Neuronal stem cell (in vitro differentiated cells): ENCODE data around the gene CENATAC.
"Not testable (repeated sequence)": the region's sequence is repeated elsewhere in the genome, so short reads cannot be mapped to it uniquely, and the experiment has no call there.

Experiments
- DNase-seq: peaks from one replicate; pipeline ENCODE4 v3.0.0-alpha.2; 2013; ENCODE audit warnings: low spot score
- H2AFZ ChIP-seq: one replicate; pipeline ENCODE4 v1.6.1; 2013; ENCODE audit warnings: mild to moderate bottlenecking, low read length, inconsistent platforms
- H2AK5ac ChIP-seq: 2 replicates; pipeline ENCODE4 v1.6.1; 2013; ENCODE audit warnings: low read depth, mild to moderate bottlenecking, inconsistent platforms, low read length, moderate library complexity, mixed read lengths
- H2BK120ac ChIP-seq: 2 replicates; pipeline ENCODE4 v1.6.1; 2013; ENCODE audit warnings: low read depth, mild to moderate bottlenecking, inconsistent platforms, low read length, moderate library complexity, mixed read lengths
- H2BK12ac ChIP-seq: one replicate; pipeline ENCODE4 v1.6.1; 2013; ENCODE audit warnings: low read length, inconsistent platforms
- H2BK15ac ChIP-seq: 2 replicates; pipeline ENCODE4 v1.6.1; 2013; ENCODE audit warnings: mild to moderate bottlenecking, low read length, inconsistent platforms, mixed read lengths
- H2BK5ac ChIP-seq: one replicate; pipeline ENCODE4 v1.6.1; 2013; ENCODE audit warnings: inconsistent platforms, mild to moderate bottlenecking, low read length, moderate library complexity
- H3K14ac ChIP-seq: one replicate; pipeline ENCODE4 v1.6.1; 2013; ENCODE audit warnings: low read length, inconsistent platforms
- H3K18ac ChIP-seq: 2 replicates; pipeline ENCODE4 v1.6.1; 2013; ENCODE audit warnings: low read length, inconsistent platforms
- H3K23ac ChIP-seq: 2 replicates; pipeline ENCODE4 v1.6.1; 2013; ENCODE audit warnings: low read depth, mild to moderate bottlenecking, mixed read lengths, low read length, inconsistent platforms; ENCODE audit not compliant: poor library complexity
- H3K27ac ChIP-seq: replicated peaks from 3 replicates; pipeline ENCODE4 v1.5.1; 2013; ENCODE audit warnings: low read length, inconsistent platforms
- H3K27me3 ChIP-seq, 3 experiments: 2 replicates each; pipeline ENCODE4 v1.6.1; 2013; ENCODE audit warnings: low read length in 3 of 3, mild to moderate bottlenecking in 2 of 3, inconsistent platforms in 1 of 3, low read depth in 1 of 3, mixed read lengths in 1 of 3, moderate library complexity in 1 of 3; ENCODE audit not compliant: control insufficient read depth in 3 of 3, insufficient read depth in 3 of 3
- H3K36me3 ChIP-seq, 2 donors: replicated peaks in 1 of 2; 2 replicates each; pipeline ENCODE4 v1.6.1; 2013; ENCODE audit warnings: low read length in 2 of 2; ENCODE audit not compliant: control insufficient read depth in 2 of 2, insufficient read depth in 2 of 2
- H3K4ac ChIP-seq: 2 replicates; pipeline ENCODE4 v1.6.1; 2013; ENCODE audit warnings: inconsistent platforms, mild to moderate bottlenecking, low read length, moderate library complexity
- H3K4me1 ChIP-seq, 2 donors: 1 replicate in 1 of 2; 2 replicates in 1 of 2; pipeline ENCODE4 v1.6.1; 2013; ENCODE audit warnings: low read length in 2 of 2, low read depth in 1 of 2; ENCODE audit not compliant: control insufficient read depth in 2 of 2, insufficient read depth in 1 of 2
- H3K4me2 ChIP-seq: one replicate; pipeline ENCODE4 v1.6.1; 2013; ENCODE audit warnings: mild to moderate bottlenecking, low read length, inconsistent platforms; ENCODE audit not compliant: insufficient read depth, poor library complexity, severe bottlenecking
- H3K4me3 ChIP-seq, 2 donors: 2 replicates each; pipeline ENCODE4 v1.5.1; 2013; ENCODE audit warnings: low read length in 2 of 2, mild to moderate bottlenecking in 2 of 2, inconsistent platforms in 1 of 2, moderate library complexity in 1 of 2
- H3K79me1 ChIP-seq: one replicate; pipeline ENCODE4 v1.6.1; 2013; ENCODE audit warnings: low read depth, mild to moderate bottlenecking, inconsistent platforms, low read length, moderate library complexity
- H3K9ac ChIP-seq: one replicate; pipeline ENCODE4 v1.6.1; 2013; ENCODE audit warnings: mild to moderate bottlenecking, low read depth, low read length, inconsistent platforms; ENCODE audit not compliant: poor library complexity
- H3K9me3 ChIP-seq, 2 donors: replicated peaks in 1 of 2; 2 replicates each; pipeline versions ENCODE3 to v1.6.1; 2013; ENCODE audit warnings: low read length in 2 of 2, mild to moderate bottlenecking in 2 of 2, inconsistent platforms in 1 of 2, low read depth in 1 of 2, mixed read lengths in 1 of 2, moderate library complexity in 1 of 2; ENCODE audit not compliant: control insufficient read depth in 2 of 2, insufficient read depth in 1 of 2
- H4K8ac ChIP-seq: one replicate; pipeline ENCODE4 v1.6.1; 2013; ENCODE audit warnings: low read depth, mild to moderate bottlenecking, inconsistent platforms, low read length, moderate library complexity
- H4K91ac ChIP-seq: one replicate; pipeline ENCODE4 v1.6.1; 2013; ENCODE audit warnings: low read length, low read depth, mild to moderate bottlenecking, inconsistent platforms; ENCODE audit not compliant: poor library complexity
- WGBS, 2 donors: extraction: QIAGEN DNeasy Blood & Tissue Kit; methylation state at CpG; one replicate each; pipeline ENCODE4 v1.1.7; 2013; ENCODE audit warnings: missing lambda C conversion rate in 2 of 2, mixed read lengths in 1 of 2; ENCODE audit not compliant: insufficient read length in 2 of 2, insufficient replicate concordance in 1 of 2; ENCODE audit errors: extremely low coverage in 2 of 2; 5-methylcytosine and 5-hydroxymethylcytosine counted together

The CENATAC gene

GRCh38 chr11:119057000-119057769 is 59.2 kb downstream of the CENATAC start, which contains the start of gene HYOU1:
Gene HYOU1, minus strand, starts transcription at chr11:119057205. Its CDS starts 1,045 bp downstream, at chr11:119056160.
- no peaks in the 10 kb centered on the region for H3K27me3 ChIP-seq
- H2BK12ac ChIP-seq, result peak within 1 kb of the TSS; percentile 22

GRCh38 chr11:119059128-119059527 is 61.2 kb downstream of the CENATAC start:
- H2BK12ac ChIP-seq, H4K91ac ChIP-seq, H2BK5ac ChIP-seq, H3K27me3 ChIP-seq, H3K14ac ChIP-seq, H3K4me3 ChIP-seq, H2BK15ac ChIP-seq, H3K18ac ChIP-seq, H2AFZ ChIP-seq, H4K8ac ChIP-seq, H3K9ac ChIP-seq, H3K9me3 ChIP-seq, H3K27ac ChIP-seq, H3K4me1 ChIP-seq, H2BK120ac ChIP-seq, H3K4me2 ChIP-seq, H3K4ac ChIP-seq, DNase-seq, H2AK5ac ChIP-seq, H3K23ac ChIP-seq: not testable (repeated sequence)
- no CpG with 5 or more reads among the region's 35 CpGs for WGBS, 2 donors
- peaks cover 14 to 16% of the 10 kb centered on the region in 2 donors for H3K36me3 ChIP-seq
- H3K79me1 ChIP-seq, result peaks cover 23% of the 10 kb centered on the region

More at GRCh38 chr11:119057000-119057769, 59.2 kb downstream of the CENATAC start, which contains the start of gene HYOU1:
- peak within 1 kb of the TSS; percentile 78 for H2AK5ac ChIP-seq
- H2BK120ac ChIP-seq, result no peak within 1 kb of the TSS
- peak within 1 kb of the TSS; percentile 39 for H2BK5ac ChIP-seq
- H3K4ac ChIP-seq, result no peak within 1 kb of the TSS
- H3K18ac ChIP-seq, result peak within 1 kb of the TSS; percentile 97
- H3K4me3 ChIP-seq, result peak within 1 kb of the TSS; percentile 79 to 96
- H3K79me1 ChIP-seq, result peaks cover 26% of the 10 kb centered on the region
- peak; percentile 97 for DNase-seq
- no peaks in the 10 kb centered on the region for H3K9me3 ChIP-seq
- peaks cover 28 to 35% of the 10 kb centered on the region in 2 donors for H3K36me3 ChIP-seq
- peak within 1 kb of the TSS; percentile 85 for H3K27ac ChIP-seq
- H2BK15ac ChIP-seq, result no peak within 1 kb of the TSS
- peak within 1 kb of the TSS; percentile 82 for H3K14ac ChIP-seq
- peaks cover 5% of the 10 kb centered on the region in 2 donors for H3K4me1 ChIP-seq
- H4K8ac ChIP-seq, result no peak within 1 kb of the TSS
- no CpG with 5 or more reads among the region's 79 CpGs for whole genome bisulfite sequencing, 2 donors
- peak within 1 kb of the TSS; percentile 96 for H3K9ac ChIP-seq
- H4K91ac ChIP-seq, result peak within 1 kb of the TSS; percentile 53
- H3K23ac ChIP-seq, result peak within 1 kb of the TSS; percentile 98
- peak within 1 kb of the TSS; percentile 96 for H2AFZ ChIP-seq
- peak within 1 kb of the TSS; percentile 75 for H3K4me2 ChIP-seq

- H4K91ac ChIP-seq, result no peak overlapping the region
- H3K14ac ChIP-seq, result no peak overlapping the region
- H3K9me3 ChIP-seq, result no peaks in the 10 kb centered on the region
- no peak overlapping the region for H3K4ac ChIP-seq
- no peaks in the 10 kb centered on the region for H3K27me3 ChIP-seq
- H3K23ac ChIP-seq, result no peak overlapping the region
- H3K18ac ChIP-seq, result no peak overlapping the region
- DNase-seq, result no peak
- peaks cover 0 to 3% of the 10 kb centered on the region in 2 donors for H3K4me1 ChIP-seq
- no peak overlapping the region for H3K4me2 ChIP-seq
- H2BK12ac ChIP-seq, result no peak overlapping the region
- no peak overlapping the region for H2AFZ ChIP-seq
- no peak overlapping the region for H2BK5ac ChIP-seq
- no peak overlapping the region for H2AK5ac ChIP-seq
- WGBS, 2 donors, result no CpG with 5 or more reads among the region's 3 CpGs
- H2BK15ac ChIP-seq, result no peak overlapping the region
- peaks cover 6% of the 10 kb centered on the region for H3K79me1 ChIP-seq
- no peak overlapping the region for H3K9ac ChIP-seq
- H4K8ac ChIP-seq, result no peak overlapping the region
- H3K4me3 ChIP-seq, result no peak overlapping the region
- H3K36me3 ChIP-seq, result no peaks in the 10 kb centered on the region
- no peak overlapping the region for H2BK120ac ChIP-seq
- no peak overlapping the region for H3K27ac ChIP-seq
Measured at GRCh38 chr11:119061256-119061655, 63.3 kb downstream of the CENATAC start.

GRCh38 chr11:119062779-119063178 is 64.8 kb downstream of the CENATAC start:
- no peaks in the 10 kb centered on the region for H3K79me1 ChIP-seq
- no peak overlapping the region for H3K4ac ChIP-seq
- H3K9me3 ChIP-seq, result no peaks in the 10 kb centered on the region
- no peak overlapping the region for H3K9ac ChIP-seq
- no peak overlapping the region for H2AFZ ChIP-seq
- no peak overlapping the region for H2BK15ac ChIP-seq
- no peak overlapping the region for H3K27ac ChIP-seq
- H2AK5ac ChIP-seq, result no peak overlapping the region
- no peak overlapping the region for H2BK120ac ChIP-seq
- no peaks in the 10 kb centered on the region for H3K36me3 ChIP-seq
- no CpG with 5 or more reads among the region's 5 CpGs for whole genome bisulfite sequencing, 2 donors
- H3K4me3 ChIP-seq, result no peak overlapping the region
- no peak overlapping the region for H3K18ac ChIP-seq
- DNase-seq, result no peak
- no peak overlapping the region for H3K14ac ChIP-seq
- no peak overlapping the region for H3K4me2 ChIP-seq
- H3K4me1 ChIP-seq, result peaks cover 0 to 5% of the 10 kb centered on the region in 2 donors
- H2BK5ac ChIP-seq, result no peak overlapping the region
- no peak overlapping the region for H4K8ac ChIP-seq
- no peak overlapping the region for H2BK12ac ChIP-seq
- no peak overlapping the region for H3K23ac ChIP-seq
- H3K27me3 ChIP-seq, result no peaks in the 10 kb centered on the region
- H4K91ac ChIP-seq, result no peak overlapping the region
